HepG2 (cell line): Measurements from ENCODE around the gene CDC42SE2. TPM values are rescaled to one million over a fixed set of nuclear protein-coding genes. Genes with fewer than 3 reads are reported as not detected.

Source experiments
- ATAC-seq: fragments of 200-7000 bp; cut with Tn5 transposase; 3 replicates; pipeline ENCODE4 v1.9.1; 2020; ENCODE audit warnings: mild to moderate bottlenecking, moderate library complexity
- BruUV-seq: library from RNA; stranded (reverse); fragments of 400-500 nt; replicated peaks from 2 replicates; lab custom pipeline; 2021; lab: Mats Ljungman, UMichigan
- CTCF ChIA-PET: fragments of 300-600 bp; formaldehyde crosslinking; extraction: SDS; loops from one replicate; lab custom pipeline; 2021; ENCODE audit warnings: low total read pairs, inconsistent platforms, low intra/inter-chr PET ratio; lab: Yijun Ruan, JAX
- POLR2A ChIA-PET: fragments of 350-600 bp; sonication (Branson Sonifier 250); formaldehyde crosslinking; loops from one replicate; lab custom pipeline; 2020; ENCODE audit warnings: antibody characterized with exemption, inconsistent platforms; lab: Yijun Ruan, JAX
- DNase-seq: peaks from one replicate; pipeline ENCODE4 v3.0.0-alpha.2; 2015; ENCODE audit warnings: low spot score
- FAIRE-seq: peaks from 3 replicates; lab custom pipeline; 2011; peaks lifted over from hg19 to GRCh38; lab: Jason Lieb, UNC
- H2AFZ ChIP-seq: one replicate; pipeline ENCODE4 v1.6.1; 2011; ENCODE audit warnings: low read length, inconsistent platforms
- H3K27ac ChIP-seq: fragments of 300-600 bp; 3 replicates; pipeline ENCODE4 v1.8.0; 2011; ENCODE audit warnings: mixed run types, mild to moderate bottlenecking, mixed read lengths, low read length, inconsistent platforms; ENCODE audit not compliant: insufficient read depth; ENCODE audit errors: extremely low read length
- H3K27me3 ChIP-seq, 2 experiments: fragments of 200-600 bp in 1 of 2; 2 replicates in 1 of 2; 3 replicates in 1 of 2; pipeline versions ENCODE4 v1.6.0 to v1.8.0; 2011; ENCODE audit warnings: low read length in 2 of 2, mild to moderate bottlenecking in 2 of 2, moderate library complexity in 2 of 2, inconsistent platforms in 1 of 2; ENCODE audit not compliant: insufficient read depth in 2 of 2, control insufficient read depth in 1 of 2
- H3K36me3 ChIP-seq, 2 experiments: fragments of 200-600 bp in 1 of 2; replicated peaks in 1 of 2; 2 replicates in 1 of 2; 3 replicates in 1 of 2; pipeline versions ENCODE4 v1.5.1 to v1.8.0; 2011; ENCODE audit warnings: low read length in 2 of 2, inconsistent platforms in 1 of 2; ENCODE audit not compliant: insufficient read depth in 2 of 2, control insufficient read depth in 1 of 2
- H3K4me1 ChIP-seq: 2 replicates; pipeline ENCODE4 v1.5.1; 2012; ENCODE audit warnings: low read length, inconsistent platforms; ENCODE audit not compliant: insufficient read depth
- H3K4me2 ChIP-seq: 2 replicates; pipeline ENCODE4 v1.6.0; 2011; ENCODE audit warnings: low read depth, low read length, inconsistent platforms
- H3K4me3 ChIP-seq, 3 experiments: fragments of 200-600 bp in 1 of 3; sonication (generic), shearing (Covaris generic) in 1 of 3; replicated peaks in 1 of 3; 2 replicates each; pipeline ENCODE4 v1.5.1; 2011 to 2016; ENCODE audit warnings: low read length in 3 of 3, inconsistent platforms in 2 of 3, low read depth in 2 of 3, mild to moderate bottlenecking in 2 of 3, control low read depth in 1 of 3, mixed read lengths in 1 of 3; ENCODE audit not compliant: insufficient read depth in 1 of 3
- H3K79me2 ChIP-seq: one replicate; pipeline ENCODE4 v1.6.1; 2011; ENCODE audit warnings: low read length, inconsistent platforms; ENCODE audit not compliant: insufficient read depth
- H3K9ac ChIP-seq: 2 replicates; pipeline ENCODE4 v1.6.0; 2011; ENCODE audit warnings: mild to moderate bottlenecking, low read depth, low read length, inconsistent platforms; ENCODE audit not compliant: insufficient read depth
- H3K9me3 ChIP-seq: 2 replicates; pipeline ENCODE4 v1.5.1; 2012; ENCODE audit warnings: mild to moderate bottlenecking, low read length
- H4K20me1 ChIP-seq: 2 replicates; pipeline ENCODE4 v1.6.0; 2011; ENCODE audit warnings: inconsistent platforms, mild to moderate bottlenecking, low read length, moderate library complexity; ENCODE audit not compliant: insufficient read depth
- CAMTA2 ChIP-seq: sonication (generic); formaldehyde crosslinking; IDR thresholded peaks from 2 replicates; pipeline ENCODE4 v1.4.0; 2020; ENCODE audit warnings: mild to moderate bottlenecking, missing genetic modification reagents, borderline replicate concordance
- GATAD1 ChIP-seq: IDR thresholded peaks from 2 replicates; pipeline ENCODE4 v1.6.1; 2016; ENCODE audit warnings: missing genetic modification reagents, missing compliant biosample characterization
- GFI1 ChIP-seq: sonication (generic); formaldehyde crosslinking; IDR thresholded peaks from 2 replicates; pipeline ENCODE4 v1.5.0; 2020; ENCODE audit warnings: missing genetic modification reagents, mild to moderate bottlenecking, borderline replicate concordance
- MLLT10 ChIP-seq: sonication (generic); formaldehyde crosslinking; IDR thresholded peaks from 2 replicates; pipeline ENCODE4 v1.4.0; 2020; ENCODE audit warnings: missing genetic modification reagents
- NFE2 ChIP-seq: sonication (generic); formaldehyde crosslinking; IDR thresholded peaks from 2 replicates; pipeline ENCODE4 v1.4.0; 2020; ENCODE audit warnings: missing genetic modification reagents
- STAG1 ChIP-seq: sonication (generic); formaldehyde crosslinking; IDR thresholded peaks from 2 replicates; pipeline ENCODE4 v1.4.0; 2020; ENCODE audit warnings: missing genetic modification reagents
- THAP11 ChIP-seq: IDR thresholded peaks from 2 replicates; pipeline ENCODE4 v1.6.1; 2016; ENCODE audit warnings: missing biosample characterization, missing genetic modification reagents
- ZNF34 ChIP-seq: sonication (generic); formaldehyde crosslinking; IDR thresholded peaks from 2 replicates; pipeline ENCODE4 v1.4.0; 2020; ENCODE audit warnings: mild to moderate bottlenecking, missing genetic modification reagents, borderline replicate concordance
- ZNF382 ChIP-seq: sonication (generic); formaldehyde crosslinking; IDR thresholded peaks from 2 replicates; pipeline ENCODE4 v1.5.0; 2020; ENCODE audit warnings: missing genetic modification reagents, mild to moderate bottlenecking, borderline replicate concordance
- ZNF451 ChIP-seq: sonication (generic); formaldehyde crosslinking; IDR thresholded peaks from 2 replicates; pipeline ENCODE4 v1.5.0; 2020; ENCODE audit warnings: mild to moderate bottlenecking, missing genetic modification reagents
- ZNF510 ChIP-seq: sonication (generic); formaldehyde crosslinking; IDR thresholded peaks from 2 replicates; pipeline ENCODE4 v1.4.0; 2020; ENCODE audit warnings: low read depth, mild to moderate bottlenecking, missing genetic modification reagents
- ZNF619 ChIP-seq: sonication (generic); formaldehyde crosslinking; IDR thresholded peaks from 2 replicates; pipeline ENCODE4 v1.4.0; 2020; ENCODE audit warnings: mild to moderate bottlenecking, missing genetic modification reagents
- ZNF788 ChIP-seq: sonication (generic); formaldehyde crosslinking; IDR thresholded peaks from 2 replicates; pipeline ENCODE4 v1.5.0; 2020; ENCODE audit warnings: mild to moderate bottlenecking, missing genetic modification reagents, borderline replicate concordance
- WGBS: methylation state at CpG from one replicate; pipeline ENCODE4 v1.1.6; 2017; ENCODE audit warnings: low lambda C conversion rate; 5-methylcytosine and 5-hydroxymethylcytosine counted together
- in situ Hi-C: cut with HindIII; loops from 2 replicates; pipeline ENCODE4 v1.10.0; 2017; ENCODE audit warnings: low pct_unique_long_range_greater_than_20kb; ENCODE audit not compliant: extremely low pct_ligation_motif_present
- intact Hi-C: fragments of 100-400 bp; cut with micrococcal nuclease; formaldehyde crosslinking; loops from one replicate; pipeline ENCODE4 v1.10.0; 2022; ENCODE audit not compliant: unreplicated experiment
- polyA plus RNA-seq, 8 experiments: library from polyadenylated mRNA; depleted of rRNA in 3 of 8; stranded (reverse) in 7 of 8; unstranded in 1 of 8; fragments of >200 nt; fragmentation: Illumina TruSeq in 4 of 8; extraction: Trizol in 4 of 8; gene quantifications; 2 replicates each; pipeline versions ENCODE4 v1.2.1 to v1.2.3, GENCODE V29; 2011 to 2016; ENCODE audit warnings: low read depth in 4 of 8, missing spikeins in 1 of 8, mixed read lengths in 1 of 8; ENCODE audit not compliant: insufficient read depth in 1 of 8
- total RNA-seq, 5 experiments: library from RNA; depleted of rRNA; stranded (reverse); fragments of >200 nt; fragmentation: Illumina TruSeq; extraction: Trizol; gene quantifications; 2 replicates each; pipeline ENCODE4 v1.2.3, GENCODE V29; 2016; ENCODE audit warnings: low read depth in 1 of 5
- TF ChIP-seq, protein P1 (sequence below): sonication (generic); formaldehyde crosslinking; conservative IDR thresholded peaks from 2 replicates; pipeline ENCODE4 v1.5.0; 2020; ENCODE audit warnings: missing genetic modification reagents
- TF ChIP-seq, protein P2 (sequence below), 2 experiments: IDR thresholded peaks; 2 replicates each; pipeline ENCODE4 v1.6.1; 2011 to 2012; ENCODE audit warnings: low read length in 2 of 2, borderline replicate concordance in 1 of 2, low read depth in 1 of 2, mild to moderate bottlenecking in 1 of 2, moderate library complexity in 1 of 2

The CDC42SE2 gene
- total and polyA plus RNA-seq, 2 of the 13 experiments (the other 11 are each of a cell fraction or from before 2014, with no cell fraction given) = 19.6 to 25.0 TPM

DNA sequence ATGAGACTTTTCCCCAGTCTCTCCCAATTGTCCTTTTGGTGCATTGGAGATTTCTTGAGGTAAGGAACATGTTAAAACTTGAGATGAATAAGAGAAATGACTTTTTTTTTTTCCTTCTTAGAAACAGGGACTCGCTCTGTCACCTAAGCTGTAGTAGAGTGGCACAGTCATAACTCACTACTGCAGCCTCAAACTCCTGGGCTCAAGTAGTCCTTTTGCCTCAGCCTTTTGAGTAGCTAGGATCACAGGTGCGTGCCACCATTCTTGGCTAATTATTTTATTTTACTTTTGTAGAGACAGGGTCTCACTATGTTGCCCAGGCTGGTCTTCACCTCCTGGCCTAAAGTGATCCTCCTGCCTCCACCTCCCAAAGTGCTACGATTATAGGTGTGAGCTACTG lies 25.9 kb downstream of the CDC42SE2 start:
- H3K4me3 ChIP-seq = no peak overlapping the region
- no peaks in the 10 kb centered on the region; a peak in 2 of 5 replicates for H3K36me3 ChIP-seq
- ChIA-PET POLR2A (no interaction called here), CTCF (no interaction called here)
- no peaks in the 10 kb centered on the region; the same call in 1 of the 2 replicates for H4K20me1 ChIP-seq
- intact Hi-C loops (no loop called here), in situ Hi-C loops (no loop called here)
- no peak overlapping the region for H3K27ac ChIP-seq
- H3K9ac ChIP-seq = no peak overlapping the region
- peaks cover 51% of the 10 kb centered on the region for H3K79me2 ChIP-seq
- no peaks in the 10 kb centered on the region for H3K27me3 ChIP-seq
- ATAC-seq (no peak), DNase-seq (no peak), FAIRE-seq (no peak)
- H3K4me2 ChIP-seq = no peak overlapping the region
- no peaks in the 10 kb centered on the region for H3K4me1 ChIP-seq
- H2AFZ ChIP-seq = no peak overlapping the region
- WGBS = over 99% methylated on average over 3 of the region's 3 CpGs
- no peak for TF ChIP-seq ZNF382 (CRISPR knock-in tag)
- TF ChIP-seq ZNF451 (CRISPR knock-in tag) = no peak
- TF ChIP-seq ZNF788 (CRISPR knock-in tag) = no peak
- TF ChIP-seq GFI1 = no peak
- no peak for TF ChIP-seq ZNF34 (CRISPR knock-in tag)
- TF ChIP-seq THAP11 (CRISPR knock-in tag) = no peak
- TF ChIP-seq, protein P1, sequence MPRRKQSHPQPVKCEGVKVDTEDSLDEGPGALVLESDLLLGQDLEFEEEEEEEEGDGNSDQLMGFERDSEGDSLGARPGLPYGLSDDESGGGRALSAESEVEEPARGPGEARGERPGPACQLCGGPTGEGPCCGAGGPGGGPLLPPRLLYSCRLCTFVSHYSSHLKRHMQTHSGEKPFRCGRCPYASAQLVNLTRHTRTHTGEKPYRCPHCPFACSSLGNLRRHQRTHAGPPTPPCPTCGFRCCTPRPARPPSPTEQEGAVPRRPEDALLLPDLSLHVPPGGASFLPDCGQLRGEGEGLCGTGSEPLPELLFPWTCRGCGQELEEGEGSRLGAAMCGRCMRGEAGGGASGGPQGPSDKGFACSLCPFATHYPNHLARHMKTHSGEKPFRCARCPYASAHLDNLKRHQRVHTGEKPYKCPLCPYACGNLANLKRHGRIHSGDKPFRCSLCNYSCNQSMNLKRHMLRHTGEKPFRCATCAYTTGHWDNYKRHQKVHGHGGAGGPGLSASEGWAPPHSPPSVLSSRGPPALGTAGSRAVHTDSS (CRISPR knock-in tag) = no peak
- TF ChIP-seq CAMTA2 = no peak
- no peak for TF ChIP-seq NFE2
- TF ChIP-seq STAG1 (CRISPR knock-in tag) = no peak
- no peak for TF ChIP-seq GATAD1
- no peak for TF ChIP-seq ZNF619 (CRISPR knock-in tag)
- TF ChIP-seq, protein P2, sequence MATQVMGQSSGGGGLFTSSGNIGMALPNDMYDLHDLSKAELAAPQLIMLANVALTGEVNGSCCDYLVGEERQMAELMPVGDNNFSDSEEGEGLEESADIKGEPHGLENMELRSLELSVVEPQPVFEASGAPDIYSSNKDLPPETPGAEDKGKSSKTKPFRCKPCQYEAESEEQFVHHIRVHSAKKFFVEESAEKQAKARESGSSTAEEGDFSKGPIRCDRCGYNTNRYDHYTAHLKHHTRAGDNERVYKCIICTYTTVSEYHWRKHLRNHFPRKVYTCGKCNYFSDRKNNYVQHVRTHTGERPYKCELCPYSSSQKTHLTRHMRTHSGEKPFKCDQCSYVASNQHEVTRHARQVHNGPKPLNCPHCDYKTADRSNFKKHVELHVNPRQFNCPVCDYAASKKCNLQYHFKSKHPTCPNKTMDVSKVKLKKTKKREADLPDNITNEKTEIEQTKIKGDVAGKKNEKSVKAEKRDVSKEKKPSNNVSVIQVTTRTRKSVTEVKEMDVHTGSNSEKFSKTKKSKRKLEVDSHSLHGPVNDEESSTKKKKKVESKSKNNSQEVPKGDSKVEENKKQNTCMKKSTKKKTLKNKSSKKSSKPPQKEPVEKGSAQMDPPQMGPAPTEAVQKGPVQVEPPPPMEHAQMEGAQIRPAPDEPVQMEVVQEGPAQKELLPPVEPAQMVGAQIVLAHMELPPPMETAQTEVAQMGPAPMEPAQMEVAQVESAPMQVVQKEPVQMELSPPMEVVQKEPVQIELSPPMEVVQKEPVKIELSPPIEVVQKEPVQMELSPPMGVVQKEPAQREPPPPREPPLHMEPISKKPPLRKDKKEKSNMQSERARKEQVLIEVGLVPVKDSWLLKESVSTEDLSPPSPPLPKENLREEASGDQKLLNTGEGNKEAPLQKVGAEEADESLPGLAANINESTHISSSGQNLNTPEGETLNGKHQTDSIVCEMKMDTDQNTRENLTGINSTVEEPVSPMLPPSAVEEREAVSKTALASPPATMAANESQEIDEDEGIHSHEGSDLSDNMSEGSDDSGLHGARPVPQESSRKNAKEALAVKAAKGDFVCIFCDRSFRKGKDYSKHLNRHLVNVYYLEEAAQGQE (IDR thresholded peaks at IDR 0.05; ENCODE audit: borderline replicate concordance in 1 of 2, low read depth in 1 of 2, low read length in 2 of 2) = no peak
- TF ChIP-seq ZNF510 = no peak
- TF ChIP-seq MLLT10 (CRISPR knock-in tag) = no peak
- H3K9me3 ChIP-seq = no peaks in the 10 kb centered on the region
- BruUV-seq = no TSS peak
